LoVo (cell line): Measurements from ENCODE around the gene MED27.

ENCODE experiments used
- DNase-seq: peaks from one replicate; pipeline ENCODE4 v3.0.0-alpha.2; 2016; ENCODE audit warnings: low spot score

MED27 gene

DNA sequence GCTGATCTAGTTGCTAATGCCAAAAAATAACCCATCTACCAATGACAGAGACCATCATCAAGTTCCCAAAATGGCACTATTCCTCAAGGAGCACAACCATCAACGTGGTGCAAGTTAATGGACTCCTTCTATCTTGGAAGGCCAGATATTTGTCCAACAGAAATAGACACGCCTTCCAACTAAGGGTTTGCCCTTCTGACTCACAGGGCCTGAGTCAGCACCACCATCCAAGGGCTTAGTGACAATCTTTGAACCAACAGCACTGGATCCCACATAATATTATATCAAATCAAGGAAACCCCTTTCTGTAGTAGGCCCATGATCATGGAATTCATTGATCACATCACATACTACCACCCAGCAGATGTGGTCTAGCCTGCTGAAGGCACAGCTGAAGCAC lies 84.3 kb downstream of the MED27 start:
- no peak for DNase-seq

DNA sequence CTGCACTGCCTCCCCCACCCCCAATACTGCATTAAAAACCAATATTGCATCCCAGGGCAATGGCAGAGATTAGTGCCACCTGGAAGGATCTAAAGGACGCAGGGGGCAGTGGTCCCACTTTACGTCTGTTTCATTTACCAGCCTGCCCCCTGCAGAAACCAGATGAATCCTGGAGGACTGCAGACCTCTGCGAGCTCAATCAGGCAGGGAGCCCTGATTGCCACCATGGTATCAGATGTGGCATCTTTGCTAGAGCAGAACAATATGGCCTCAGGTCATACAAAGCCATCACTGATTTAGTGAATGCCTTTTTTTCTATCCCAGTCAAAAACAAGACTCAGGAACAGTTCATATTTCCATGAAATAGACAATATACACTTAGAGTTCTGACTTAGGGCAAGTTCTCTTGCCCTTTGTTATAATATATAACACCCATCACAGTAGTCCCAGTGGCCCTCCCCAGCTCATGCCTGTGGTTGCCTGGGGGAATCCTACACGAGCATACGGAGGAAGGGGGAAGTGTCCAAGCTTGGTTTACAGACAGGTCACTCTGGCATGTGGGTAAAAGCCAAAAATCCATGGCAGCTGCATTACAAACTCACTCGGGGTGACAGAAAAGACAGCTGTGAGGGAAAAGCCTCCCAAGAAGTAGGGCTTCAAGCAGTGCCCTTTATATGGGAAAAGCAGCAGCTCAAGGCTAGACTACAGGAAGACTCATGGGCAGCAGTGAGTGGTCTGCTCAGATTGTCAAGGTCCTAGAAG lies 85.1 kb downstream of the MED27 start:
- DNase-seq: no peak

DNA sequence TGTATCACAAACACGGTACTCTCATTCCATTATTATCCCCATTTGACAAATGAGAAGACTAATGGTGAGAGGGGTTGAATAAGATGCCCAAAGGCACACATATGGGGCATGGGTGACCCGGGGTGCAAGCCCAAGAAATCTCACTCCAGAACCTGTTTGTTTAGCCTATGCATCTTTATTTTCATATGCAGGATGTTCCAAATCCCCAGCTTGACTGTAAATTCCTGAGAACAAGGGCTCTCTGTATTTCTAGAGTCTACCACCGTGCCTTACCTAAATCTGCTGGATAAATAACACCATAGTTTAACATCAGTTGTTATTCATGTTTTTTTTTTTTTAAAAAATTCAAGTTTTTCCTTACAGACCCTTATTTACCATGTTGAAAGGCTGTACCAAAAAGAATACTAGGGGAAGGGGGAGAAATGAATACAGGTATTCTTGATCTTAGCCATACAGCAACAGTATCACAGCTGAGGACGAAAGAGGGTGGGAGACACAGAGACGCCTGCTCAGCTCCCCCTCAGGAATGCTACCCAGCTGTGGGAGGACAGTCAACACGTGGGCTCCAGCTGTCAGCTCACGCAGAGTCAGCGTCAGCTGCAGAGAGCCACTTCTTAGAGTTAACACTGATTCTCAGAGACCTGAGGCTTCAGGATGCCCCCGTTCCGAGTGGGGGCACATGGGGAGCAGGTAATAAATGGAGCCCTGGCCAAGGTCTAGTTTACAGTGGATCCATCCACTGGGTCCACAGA lies 86.6 kb downstream of the MED27 start:
- DNase-seq: no peak

DNA sequence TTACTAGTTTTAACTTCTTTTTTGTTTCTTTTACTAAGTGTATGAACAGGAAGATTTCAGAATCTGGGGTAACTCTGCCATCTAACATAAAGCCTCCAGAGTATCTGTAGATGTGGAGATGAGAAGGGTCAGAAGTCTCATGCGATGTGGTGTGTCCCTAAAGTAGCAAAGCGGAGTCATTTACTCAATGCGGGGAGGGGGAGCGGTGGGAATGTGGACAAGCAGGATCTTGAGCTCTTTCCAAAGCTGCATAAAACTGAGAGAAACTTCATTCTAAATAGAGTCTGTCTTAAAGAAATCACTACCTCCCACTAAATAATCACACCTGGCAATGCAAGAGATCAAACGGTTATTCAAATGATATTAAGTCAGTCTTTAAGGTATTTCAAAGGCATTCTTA lies 92.4 kb downstream of the MED27 start:
- DNase-seq: no peak

DNA sequence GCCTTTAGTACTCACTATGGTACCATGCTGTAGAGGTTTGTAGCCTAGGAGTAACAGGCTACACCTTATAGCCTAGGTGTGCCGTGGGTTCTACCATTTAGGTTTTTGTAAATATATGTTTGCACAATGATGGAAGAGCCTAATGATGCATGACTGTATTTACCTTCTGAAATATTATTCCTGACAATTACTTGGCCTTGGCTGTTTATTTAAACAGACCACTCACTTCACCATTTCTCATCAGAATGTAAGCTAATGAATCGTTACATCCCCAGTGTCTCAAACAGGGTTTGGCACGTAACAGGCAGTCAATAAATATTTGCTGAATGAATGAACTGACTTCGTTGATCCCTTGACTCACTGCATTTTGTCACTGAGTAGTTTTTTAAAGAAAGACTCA lies 93.1 kb downstream of the MED27 start:
- no peak for DNase-seq

DNA sequence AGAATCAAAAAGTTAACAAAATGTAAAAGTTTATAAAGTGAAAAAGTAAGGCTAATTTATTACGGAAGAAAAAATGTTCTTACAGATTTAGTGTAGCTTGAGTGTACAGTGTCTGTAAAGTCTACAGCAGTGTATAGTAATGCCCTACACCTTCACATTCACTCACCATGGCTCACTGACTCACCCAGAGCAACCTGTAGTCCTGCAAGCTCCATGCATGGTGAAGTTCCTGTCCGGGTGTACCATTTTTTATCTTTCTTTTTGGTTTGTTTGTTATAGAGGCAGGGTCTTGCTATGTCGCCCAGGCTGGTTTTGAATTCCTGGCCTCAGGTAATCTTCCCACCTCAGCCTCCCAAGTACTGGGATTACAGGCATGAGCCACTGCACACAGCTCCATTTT lies 93.6 kb downstream of the MED27 start:
- DNase-seq: no peak

DNA sequence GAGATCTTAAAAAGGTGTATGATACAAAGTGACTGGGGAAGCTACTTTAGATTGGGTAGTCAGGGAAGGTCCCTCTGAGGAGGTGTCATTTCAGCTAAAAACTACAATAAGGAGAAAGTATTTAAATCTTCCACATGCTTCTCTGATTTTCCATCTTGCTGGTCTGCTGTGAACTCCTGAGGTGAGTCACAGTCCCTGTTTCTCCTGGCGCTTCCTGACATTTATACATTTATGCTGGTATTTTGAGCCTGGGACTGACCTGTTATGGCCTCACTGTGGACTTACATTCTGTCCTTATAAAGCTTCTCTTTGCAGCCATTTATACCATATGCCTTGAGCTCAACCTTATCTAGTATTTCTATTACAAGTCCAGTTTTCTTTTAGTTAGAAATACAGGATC lies 95.1 kb downstream of the MED27 start:
- no peak for DNase-seq

DNA sequence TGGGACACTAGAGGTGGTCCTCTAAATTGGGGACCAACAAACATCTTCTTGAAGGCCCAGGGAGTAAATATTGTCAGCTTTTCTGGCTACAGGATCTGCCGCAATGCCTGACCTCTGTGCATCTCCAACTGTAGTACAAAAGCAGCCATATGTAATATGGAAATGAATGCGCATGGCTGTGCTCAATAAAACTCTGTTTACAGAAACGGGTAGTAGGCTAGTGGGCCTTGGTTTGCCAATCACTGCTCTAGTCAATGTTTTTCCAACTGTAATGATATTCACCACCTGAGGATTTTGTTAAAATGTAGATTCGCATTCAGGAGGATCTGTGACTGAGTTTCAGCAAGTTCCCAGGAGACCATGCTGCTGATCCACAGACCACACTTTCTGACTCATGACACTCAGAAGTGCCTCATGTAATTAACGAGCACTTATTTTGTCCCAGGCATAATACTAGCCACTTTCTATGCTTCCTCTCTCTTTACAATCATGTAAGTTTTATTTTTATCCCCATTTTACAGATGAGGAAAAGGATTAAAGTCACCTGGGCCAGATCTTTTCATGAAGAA lies 96.9 kb downstream of the MED27 start:
- no peak for DNase-seq

DNA sequence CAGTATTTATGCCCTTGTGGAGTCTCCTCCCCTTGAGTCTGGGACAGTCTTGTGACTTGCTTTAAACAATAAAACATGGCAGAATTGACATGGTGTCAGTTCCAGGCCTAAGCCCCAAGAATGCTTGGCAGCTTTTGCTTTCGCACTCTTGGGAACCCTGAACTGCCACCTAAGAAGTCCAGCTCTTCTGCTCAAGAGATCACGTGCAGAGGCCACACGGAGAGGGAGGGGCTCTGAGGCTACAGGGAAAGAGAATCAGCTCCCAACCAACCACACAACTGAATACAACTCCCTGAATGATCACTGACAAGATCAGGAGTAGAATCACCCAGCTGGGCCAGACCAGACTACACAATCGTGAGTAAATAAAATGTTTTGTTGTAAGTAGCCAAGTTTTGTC lies 97.6 kb downstream of the MED27 start:
- no peak for DNase-seq

DNA sequence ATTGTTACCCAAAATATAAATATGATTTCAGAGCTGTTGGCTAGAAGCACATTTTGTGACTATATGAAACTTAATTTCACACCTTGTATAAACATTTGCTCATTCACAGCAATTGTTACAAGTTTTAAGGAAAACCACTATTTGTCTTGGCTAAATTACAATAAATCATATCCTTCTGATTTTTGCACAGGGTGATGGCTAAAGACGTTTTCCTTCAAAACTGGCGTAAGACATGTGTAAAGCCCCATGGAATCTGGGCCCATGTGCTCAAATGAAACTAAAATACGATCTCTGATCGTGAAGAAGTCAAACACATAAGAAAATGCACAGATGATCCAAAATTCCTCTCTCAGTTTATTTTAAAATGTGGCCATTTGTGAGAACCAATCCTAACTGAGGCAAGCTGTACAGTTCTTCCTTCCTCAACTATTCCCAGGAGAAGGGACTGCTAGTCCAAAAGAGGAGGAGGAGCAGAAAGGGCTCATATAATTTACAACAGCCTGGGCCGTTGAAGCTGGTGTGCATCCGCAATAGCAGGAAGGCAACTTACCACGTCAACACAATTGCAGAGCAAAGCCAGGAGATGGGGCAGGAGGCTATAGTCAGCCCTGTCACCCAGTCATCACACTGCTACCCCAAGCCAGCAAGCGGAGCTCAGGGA lies 98.4 kb downstream of the MED27 start:
- DNase-seq: no peak

DNA sequence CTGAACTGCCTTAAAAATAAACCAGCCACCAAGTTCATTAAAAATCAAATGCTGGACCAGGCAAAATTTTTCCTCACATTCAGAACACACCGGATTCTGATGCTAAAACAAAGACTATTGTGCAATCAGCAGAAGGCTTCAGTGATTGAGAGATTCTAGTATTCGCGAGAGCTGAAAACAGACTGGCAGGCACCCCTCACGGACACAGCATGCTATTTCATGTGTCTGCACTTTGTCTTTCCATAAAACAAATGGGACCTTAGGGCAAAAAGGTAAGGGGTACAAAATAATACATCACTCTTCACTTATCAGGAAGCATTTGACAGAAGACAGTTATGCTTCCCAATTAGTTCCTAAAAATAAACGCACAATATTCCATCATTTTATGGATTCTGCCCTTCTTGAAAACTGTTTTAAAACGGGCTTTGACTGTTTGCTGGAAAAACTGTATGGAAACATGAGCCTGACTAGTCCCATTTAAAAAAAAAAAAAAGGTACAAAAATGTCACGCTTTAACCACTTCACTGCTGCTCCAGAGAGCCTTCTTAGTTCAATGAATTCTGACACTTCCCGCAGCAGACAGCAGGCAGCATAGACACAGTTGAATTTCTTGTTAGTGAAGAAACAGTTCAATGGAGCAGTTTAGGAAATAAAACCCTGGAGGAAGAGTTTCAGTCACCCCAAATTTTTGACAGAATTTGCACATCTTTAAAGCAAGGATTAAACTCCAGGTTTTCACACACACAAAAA lies 99.2 kb downstream of the MED27 start:
- DNase-seq: no peak

DNA sequence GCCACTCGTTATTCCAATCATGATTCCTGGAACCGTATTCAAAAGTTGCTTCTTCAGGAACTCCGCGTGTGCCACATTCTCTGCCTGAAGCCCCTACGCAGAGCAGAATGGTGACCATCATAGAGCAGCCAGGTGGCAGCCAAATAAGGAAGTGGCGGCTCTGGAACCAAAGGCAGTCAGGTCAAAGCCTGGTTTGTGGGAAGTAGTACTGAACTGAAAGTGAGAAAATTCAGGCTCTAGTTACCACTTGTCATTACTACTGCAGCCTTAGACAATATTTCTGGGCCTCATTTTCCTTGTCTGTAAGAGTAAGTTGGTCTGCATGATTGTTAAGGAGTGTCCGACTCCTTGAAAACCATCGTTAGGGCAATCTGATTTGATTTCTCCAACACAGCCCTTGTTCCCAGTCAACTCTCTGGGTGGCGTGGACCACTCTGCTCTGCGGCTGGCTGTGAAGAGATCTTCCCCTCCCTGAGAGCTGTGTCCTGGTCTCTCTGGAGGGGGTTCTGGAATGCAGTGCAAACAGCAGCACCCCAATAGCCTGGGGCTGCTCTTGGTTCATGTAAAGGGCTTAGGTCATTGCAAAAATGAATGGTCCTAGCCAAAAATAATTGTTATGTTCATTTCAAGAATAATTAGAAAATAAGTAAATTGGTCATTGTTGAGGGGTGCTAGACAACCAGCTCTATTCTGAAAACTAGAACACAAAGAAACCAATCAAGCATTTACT lies 102.4 kb downstream of the MED27 start:
- no peak for DNase-seq

DNA sequence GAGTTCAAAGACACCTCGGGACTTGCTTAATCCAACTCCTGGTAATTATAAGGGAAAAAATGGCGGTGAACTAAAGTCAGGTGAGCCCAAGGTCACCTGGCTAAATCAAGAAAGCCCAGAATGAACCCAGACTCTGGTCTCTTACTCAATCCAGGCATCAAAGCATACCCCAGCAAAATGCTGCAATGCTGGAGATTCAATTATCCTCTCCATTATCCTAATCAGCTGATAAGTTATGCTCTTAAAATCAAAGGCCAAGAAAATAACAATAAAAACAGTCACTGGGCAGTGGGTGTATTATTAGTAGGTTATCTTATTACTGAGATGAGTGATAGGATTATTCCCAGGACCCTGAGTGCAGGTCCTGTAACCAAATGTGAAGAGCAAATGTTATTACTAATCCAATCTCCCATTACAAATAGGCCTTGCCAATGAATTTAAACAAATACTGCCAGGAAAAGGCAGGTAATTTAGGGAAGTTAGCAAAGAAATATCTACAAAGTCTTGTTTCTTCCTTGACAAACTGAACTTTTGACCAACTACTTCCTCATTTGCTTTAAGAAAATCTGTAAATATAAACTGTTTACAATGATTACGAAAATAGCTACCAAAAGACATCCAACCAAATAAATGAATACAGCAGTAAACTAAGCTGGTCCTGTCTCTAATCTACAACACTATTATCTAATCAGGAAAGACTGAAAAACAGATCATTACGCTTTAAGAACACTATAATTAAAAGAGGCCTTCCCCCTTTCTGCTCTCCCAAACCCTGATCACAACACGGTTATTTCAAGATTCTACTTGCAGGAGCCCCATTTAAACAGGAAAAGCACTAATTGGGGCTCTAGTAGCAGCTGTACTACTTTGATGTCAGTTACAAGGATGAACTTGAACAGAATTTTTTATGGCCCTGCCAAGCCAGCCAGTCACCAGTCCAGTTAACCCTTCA lies 103.2 kb downstream of the MED27 start:
- no peak for DNase-seq

DNA sequence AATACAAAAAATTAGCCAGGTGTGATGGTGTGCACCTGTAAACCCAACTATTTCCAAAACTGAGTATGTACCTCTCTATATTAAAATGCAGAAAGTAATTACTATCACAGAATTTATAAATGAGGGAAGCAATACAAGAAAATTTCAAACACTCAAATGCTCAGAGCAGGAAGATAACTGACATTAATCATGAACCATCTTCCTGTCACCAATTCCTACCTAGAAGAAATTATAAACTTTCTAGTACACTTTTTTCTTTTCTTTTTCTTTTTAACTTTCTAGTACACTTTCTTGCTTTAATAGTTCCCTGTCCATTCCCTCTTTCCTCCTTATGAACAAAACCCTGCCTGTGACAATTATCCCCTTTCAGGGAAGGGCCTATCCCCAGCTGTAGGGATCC lies 106.8 kb downstream of the MED27 start:
- DNase-seq: no peak

DNA sequence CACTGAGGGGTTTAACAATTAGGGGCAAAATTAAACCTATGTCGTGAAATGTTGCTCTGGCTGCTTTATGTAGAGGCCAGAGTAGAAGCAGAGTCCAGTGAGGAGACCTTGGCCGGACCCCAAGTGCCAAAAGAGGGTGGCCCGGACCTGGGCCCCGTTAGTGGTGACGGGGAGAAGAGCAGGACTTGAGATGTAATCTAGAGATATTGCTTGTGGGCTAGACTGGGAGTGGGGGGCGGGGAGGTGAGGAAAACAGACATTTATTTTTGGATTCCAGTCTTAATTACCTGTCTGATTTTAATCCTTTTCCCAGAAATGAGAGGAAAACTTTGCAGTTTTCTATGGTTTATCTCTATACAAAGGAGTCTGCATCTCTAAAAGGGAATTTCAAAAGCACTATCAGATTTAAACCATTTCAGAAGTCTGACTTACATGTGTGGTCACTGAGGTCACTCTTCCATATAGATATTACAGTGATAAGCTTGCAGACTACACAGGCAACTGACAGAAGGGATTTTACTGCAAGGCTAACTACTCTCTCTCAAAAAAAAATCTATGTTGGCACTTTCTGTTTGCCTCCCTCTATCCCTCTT lies 108.1 kb downstream of the MED27 start:
- DNase-seq: no peak

DNA sequence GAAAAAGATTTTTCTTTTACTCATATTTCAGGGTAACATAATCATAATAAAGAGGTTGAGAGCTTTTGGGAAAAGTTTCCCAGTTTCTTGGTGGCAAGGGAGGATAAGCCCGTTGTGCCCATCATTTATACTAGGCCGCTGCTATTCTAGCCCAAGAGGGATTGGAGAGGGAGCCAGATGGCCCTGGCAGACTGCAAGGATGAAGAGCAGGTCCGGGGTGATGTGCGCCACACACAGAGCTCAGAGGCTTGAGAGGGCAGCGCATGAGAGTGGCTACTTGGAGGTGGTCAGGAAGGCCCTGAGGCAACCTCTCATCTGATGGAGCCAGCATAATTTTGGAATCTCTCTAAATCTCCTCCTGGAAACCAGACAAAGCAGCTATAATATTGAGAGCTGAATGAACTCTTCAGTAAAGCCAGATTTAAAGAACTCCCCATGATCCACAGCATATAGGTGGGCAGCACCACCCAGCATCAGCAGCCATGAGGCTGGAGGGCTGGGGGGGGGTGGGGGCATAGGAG lies 110.1 kb downstream of the MED27 start:
- DNase-seq: no peak

DNA sequence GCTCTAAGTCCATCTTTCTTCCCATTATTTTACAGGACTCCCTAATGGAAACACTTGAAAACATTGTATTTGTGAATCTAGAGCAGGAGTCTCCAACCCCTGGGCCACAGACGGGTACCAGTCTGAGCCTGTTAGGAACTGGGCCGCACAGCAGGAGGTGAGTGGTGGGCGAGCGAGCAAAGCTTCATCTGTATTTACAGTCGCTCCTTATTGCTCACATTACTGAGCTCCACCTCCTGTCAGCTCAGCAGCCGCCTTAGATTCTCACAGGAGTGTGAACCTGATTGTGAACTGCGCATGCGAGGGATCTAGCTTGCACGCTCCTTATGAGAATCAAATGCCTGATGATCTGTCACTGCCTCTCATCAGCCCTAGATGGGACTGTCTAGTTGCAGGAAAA lies 111.0 kb downstream of the MED27 start:
- no peak for DNase-seq

DNA sequence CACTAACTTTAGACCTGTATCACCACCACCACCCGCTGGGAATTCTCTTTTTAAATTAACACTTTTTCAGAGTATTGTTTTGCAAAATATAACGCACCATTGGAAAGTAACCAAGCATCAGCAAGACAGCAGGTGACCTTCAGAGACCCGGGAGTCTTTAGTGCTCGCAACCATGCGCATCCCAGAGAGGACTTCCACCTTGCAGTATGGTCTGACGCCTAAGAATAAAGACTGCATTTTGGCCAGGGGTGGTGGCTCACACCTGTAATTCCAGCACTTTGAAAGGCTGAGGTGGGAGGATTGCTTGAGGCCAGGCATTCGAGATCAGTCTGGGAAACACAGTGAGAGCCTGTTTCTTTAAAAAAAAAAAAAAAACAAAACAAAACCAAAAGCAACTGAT lies 113.8 kb downstream of the MED27 start:
- no peak for DNase-seq

DNA sequence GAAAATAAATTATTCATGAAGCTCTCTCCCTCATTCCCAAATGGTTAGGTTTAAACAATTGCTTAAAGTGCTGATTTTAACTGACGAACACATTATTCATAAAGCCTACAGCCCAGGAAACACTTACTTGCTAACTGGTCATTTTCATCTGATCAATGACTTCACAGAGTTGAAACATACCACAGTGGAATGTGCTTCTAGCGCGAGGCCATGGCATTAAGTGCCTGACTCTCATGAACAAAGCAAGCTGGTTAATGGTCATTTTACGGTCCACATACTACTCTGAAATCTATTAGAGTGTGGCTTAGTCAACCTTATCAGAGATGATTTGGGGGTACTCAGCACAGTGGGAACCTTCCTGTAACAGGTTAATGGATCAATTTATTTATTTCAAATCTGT lies 114.6 kb downstream of the MED27 start:
- no peak for DNase-seq
